Stimulated activated naive B cell treated with anti-CD40 and anti-IgM and Interleukin-4, amounts not matched to agents 10 μg/mL and 1 μg/mL and 100 μg/mL, for 72 hours (primary cell): ENCODE data around the gene SEC61A2.
"Not testable (repeated sequence)": the region's sequence is repeated elsewhere in the genome, so short reads cannot be mapped to it uniquely, and the experiment has no call there.

Experiments
- ATAC-seq, 2 donors: fragments of 150-1000 bp; cut with Tn5 transposase; replicated peaks; 2 replicates each; pipeline ENCODE4 v1.10.0; 2021; ENCODE audit warnings: moderate library complexity in 1 of 2
- DNase-seq: peaks from one replicate; pipeline ENCODE4 v3.0.0; 2021
- H3K27ac Mint-ChIP-seq: one replicate; pipeline ENCODE4 v1.8.0; 2022; ENCODE audit warnings: mild to moderate bottlenecking, mixed read lengths
- H3K27me3 Mint-ChIP-seq, 2 donors: one replicate each; pipeline ENCODE4 v1.8.0; 2022; ENCODE audit warnings: mixed read lengths in 2 of 2
- H3K36me3 Mint-ChIP-seq, 2 donors: one replicate each; pipeline ENCODE4 v1.8.0; 2022; ENCODE audit warnings: mixed read lengths in 2 of 2, mild to moderate bottlenecking in 1 of 2
- H3K4me1 Mint-ChIP-seq, 2 donors: one replicate each; pipeline ENCODE4 v1.8.0; 2022; ENCODE audit warnings: mixed read lengths in 2 of 2, mild to moderate bottlenecking in 1 of 2
- H3K4me3 Mint-ChIP-seq, 2 donors: one replicate each; pipeline ENCODE4 v1.8.0; 2022; ENCODE audit warnings: mild to moderate bottlenecking in 2 of 2, mixed read lengths in 2 of 2, moderate library complexity in 1 of 2
- H3K9me3 Mint-ChIP-seq, 2 donors: one replicate each; pipeline ENCODE4 v1.8.0; 2022; ENCODE audit warnings: mixed read lengths in 2 of 2, mild to moderate bottlenecking in 1 of 2

SEC61A2 gene

GRCh38 chr10:12129222-12130111 lies at the start of gene SEC61A2:
TSS of gene SEC61A2 (plus strand) at chr10:12129677. CDS start at chr10:12129788, 111 bp downstream.
- peaks cover 13 to 23% of the 10 kb centered on the region in 2 donors for H3K4me1 Mint-ChIP-seq
- peak within 1 kb of the TSS; percentile 96 for H3K27ac Mint-ChIP-seq
- peaks cover 3 to 5% of the 10 kb centered on the region in 2 donors for H3K9me3 Mint-ChIP-seq
- H3K36me3 Mint-ChIP-seq, result peaks cover 14 to 26% of the 10 kb centered on the region in 2 donors
- H3K4me3 Mint-ChIP-seq, result peak within 1 kb of the TSS; percentile 77 to 88
- no peaks in the 10 kb centered on the region for H3K27me3 Mint-ChIP-seq
- DNase-seq, result peak; percentile 97
- peak; percentile 92 to 93 for ATAC-seq

- peaks cover 41 to 46% of the 10 kb centered on the region in 2 donors for H3K36me3 Mint-ChIP-seq
- H3K9me3 Mint-ChIP-seq, result no peaks in the 10 kb centered on the region
- peaks cover 29 to 76% of the 10 kb centered on the region in 2 donors for H3K4me1 Mint-ChIP-seq
- no peak overlapping the region for H3K4me3 Mint-ChIP-seq
- no peak for ATAC-seq
- DNase-seq, result no peak
- no peaks in the 10 kb centered on the region for H3K27me3 Mint-ChIP-seq
- peak overlapping the region; percentile 14 for H3K27ac Mint-ChIP-seq
Observed at GRCh38 chr10:12081470-12081869, 48.0 kb upstream of the SEC61A2 start.

GRCh38 chr10:12081879-12082557 lies 47.5 kb upstream of the SEC61A2 start:
- H3K4me3 Mint-ChIP-seq, result no peak overlapping the region
- peak overlapping the region; percentile 56 for H3K27ac Mint-ChIP-seq
- H3K4me1 Mint-ChIP-seq, result peaks cover 29 to 76% of the 10 kb centered on the region in 2 donors
- ATAC-seq (no peak), DNase-seq (no peak)
- H3K27me3 Mint-ChIP-seq, result no peaks in the 10 kb centered on the region
- no peaks in the 10 kb centered on the region for H3K9me3 Mint-ChIP-seq
- H3K36me3 Mint-ChIP-seq, result peaks cover 43 to 50% of the 10 kb centered on the region in 2 donors

- Mint-ChIP-seq H3K9me3 (no peaks in the 10 kb centered on the region), H3K36me3 (peaks cover 39 to 49% of the 10 kb centered on the region in 2 donors), H3K4me3 (no peak overlapping the region), H3K27me3 (no peaks in the 10 kb centered on the region), H3K27ac (peak overlapping the region; percentile 14), H3K4me1 (peaks cover 2 to 25% of the 10 kb centered on the region in 2 donors)
- no peak for DNase-seq
- no peak for ATAC-seq
Observed at GRCh38 chr10:12088919-12089318, 40.6 kb upstream of the SEC61A2 start.

- H3K9me3 Mint-ChIP-seq, result no peaks in the 10 kb centered on the region
- H3K36me3 Mint-ChIP-seq, result peaks cover 38 to 50% of the 10 kb centered on the region in 2 donors
- peaks cover 0 to 11% of the 10 kb centered on the region in 2 donors for H3K4me1 Mint-ChIP-seq
- DNase-seq (no peak), ATAC-seq (no peak)
- no peaks in the 10 kb centered on the region for H3K27me3 Mint-ChIP-seq
- no peak overlapping the region for H3K4me3 Mint-ChIP-seq
- no peak overlapping the region for H3K27ac Mint-ChIP-seq
Observed at GRCh38 chr10:12091421-12091820, 38.1 kb upstream of the SEC61A2 start.

GRCh38 chr10:12097361-12097760 lies 32.1 kb upstream of the SEC61A2 start:
- not testable (repeated sequence) for H3K27me3 Mint-ChIP-seq, H3K4me1 Mint-ChIP-seq, H3K4me3 Mint-ChIP-seq, DNase-seq, H3K9me3 Mint-ChIP-seq, ATAC-seq, H3K27ac Mint-ChIP-seq
- H3K36me3 Mint-ChIP-seq, result peaks cover 33 to 50% of the 10 kb centered on the region in 2 donors

- no peak for DNase-seq
- ATAC-seq, result no peak
- Mint-ChIP-seq H3K9me3 (no peaks in the 10 kb centered on the region), H3K4me3 (no peak overlapping the region), H3K36me3 (peaks cover 29 to 45% of the 10 kb centered on the region in 2 donors), H3K4me1 (peaks cover 0 to 9% of the 10 kb centered on the region in 2 donors), H3K27ac (no peak overlapping the region), H3K27me3 (no peaks in the 10 kb centered on the region)
Observed at GRCh38 chr10:12097791-12098190, 31.7 kb upstream of the SEC61A2 start.

- no peak for ATAC-seq
- no peak for DNase-seq
- no peak overlapping the region for H3K4me3 Mint-ChIP-seq
- peaks cover 35 to 53% of the 10 kb centered on the region in 2 donors for H3K36me3 Mint-ChIP-seq
- peaks cover 4 to 9% of the 10 kb centered on the region in 2 donors for H3K4me1 Mint-ChIP-seq
- no peaks in the 10 kb centered on the region for H3K27me3 Mint-ChIP-seq
- H3K27ac Mint-ChIP-seq, result no peak overlapping the region
- no peaks in the 10 kb centered on the region for H3K9me3 Mint-ChIP-seq
Observed at GRCh38 chr10:12098966-12099365, 30.5 kb upstream of the SEC61A2 start.

GRCh38 chr10:12103802-12104201 lies 25.7 kb upstream of the SEC61A2 start:
- H3K9me3 Mint-ChIP-seq, result no peaks in the 10 kb centered on the region
- no peak overlapping the region for H3K27ac Mint-ChIP-seq
- H3K27me3 Mint-ChIP-seq, result no peaks in the 10 kb centered on the region
- ATAC-seq (no peak), DNase-seq (no peak)
- no peak overlapping the region for H3K4me3 Mint-ChIP-seq
- peaks cover 45 to 56% of the 10 kb centered on the region in 2 donors for H3K36me3 Mint-ChIP-seq
- H3K4me1 Mint-ChIP-seq, result peaks cover 5 to 9% of the 10 kb centered on the region in 2 donors

GRCh38 chr10:12107781-12108180 lies 21.7 kb upstream of the SEC61A2 start:
- Mint-ChIP-seq H3K4me1 (peaks cover 16 to 20% of the 10 kb centered on the region in 2 donors), H3K27me3 (no peaks in the 10 kb centered on the region), H3K27ac (peak overlapping the region; percentile 11), H3K4me3 (no peak overlapping the region), H3K36me3 (peaks cover 38 to 58% of the 10 kb centered on the region in 2 donors), H3K9me3 (no peaks in the 10 kb centered on the region)
- ATAC-seq (no peak), DNase-seq (no peak)

GRCh38 chr10:12109286-12109685 lies 20.2 kb upstream of the SEC61A2 start:
- no peak for DNase-seq
- ATAC-seq, result no peak
- H3K27ac Mint-ChIP-seq, result peak overlapping the region; percentile 48
- H3K27me3 Mint-ChIP-seq, result no peaks in the 10 kb centered on the region
- H3K4me3 Mint-ChIP-seq, result no peak overlapping the region
- peaks cover 29 to 47% of the 10 kb centered on the region in 2 donors for H3K36me3 Mint-ChIP-seq
- no peaks in the 10 kb centered on the region for H3K9me3 Mint-ChIP-seq
- peaks cover 20 to 26% of the 10 kb centered on the region in 2 donors for H3K4me1 Mint-ChIP-seq

- Mint-ChIP-seq H3K4me3 (no peak overlapping the region), H3K4me1 (peaks cover 20 to 26% of the 10 kb centered on the region in 2 donors), H3K36me3 (peaks cover 15 to 38% of the 10 kb centered on the region in 2 donors), H3K27ac (peak overlapping the region; percentile 3), H3K27me3 (no peaks in the 10 kb centered on the region), H3K9me3 (no peaks in the 10 kb centered on the region)
- no peak for ATAC-seq
- no peak for DNase-seq
Observed at GRCh38 chr10:12111528-12111927, 17.9 kb upstream of the SEC61A2 start.

GRCh38 chr10:12113627-12114026 lies 15.8 kb upstream of the SEC61A2 start:
- Mint-ChIP-seq H3K4me3 (no peak overlapping the region), H3K9me3 (no peaks in the 10 kb centered on the region), H3K27me3 (no peaks in the 10 kb centered on the region), H3K4me1 (peaks cover 20 to 26% of the 10 kb centered on the region in 2 donors), H3K27ac (no peak overlapping the region), H3K36me3 (peaks cover 21 to 44% of the 10 kb centered on the region in 2 donors)
- no peak for DNase-seq
- no peak for ATAC-seq

- Mint-ChIP-seq H3K4me1 (peaks cover 17 to 33% of the 10 kb centered on the region in 2 donors), H3K27me3 (no peaks in the 10 kb centered on the region), H3K27ac (peak overlapping the region; percentile 98), H3K4me3 (peak overlapping the region; percentile 60 to 83), H3K9me3 (no peaks in the 10 kb centered on the region), H3K36me3 (peaks cover 50 to 56% of the 10 kb centered on the region in 2 donors)
- ATAC-seq (peak in 1 of 2 donors; percentile 6), DNase-seq (no peak)
Observed at GRCh38 chr10:12121673-12122072, 7.8 kb upstream of the SEC61A2 start.
